GM21423 (cell line): ENCODE measurements around the gene SIGLEC15.
A peak's percentile ranks its signal among the peaks of the same experiment; 100 is the strongest.
"Not testable (repeated sequence)": the region's sequence is repeated elsewhere in the genome, so short reads cannot be mapped to it uniquely, and the experiment has no call there.

Experiments used
- ATAC-seq: cut with Tn5 transposase; IDR thresholded peaks from one replicate; pipeline ENCODE4 v1.9.1; 2021; ENCODE audit warnings: mild to moderate bottlenecking, moderate library complexity; ENCODE audit not compliant: unreplicated experiment

The SIGLEC15 gene, protein sequence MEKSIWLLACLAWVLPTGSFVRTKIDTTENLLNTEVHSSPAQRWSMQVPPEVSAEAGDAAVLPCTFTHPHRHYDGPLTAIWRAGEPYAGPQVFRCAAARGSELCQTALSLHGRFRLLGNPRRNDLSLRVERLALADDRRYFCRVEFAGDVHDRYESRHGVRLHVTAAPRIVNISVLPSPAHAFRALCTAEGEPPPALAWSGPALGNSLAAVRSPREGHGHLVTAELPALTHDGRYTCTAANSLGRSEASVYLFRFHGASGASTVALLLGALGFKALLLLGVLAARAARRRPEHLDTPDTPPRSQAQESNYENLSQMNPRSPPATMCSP

DNA sequence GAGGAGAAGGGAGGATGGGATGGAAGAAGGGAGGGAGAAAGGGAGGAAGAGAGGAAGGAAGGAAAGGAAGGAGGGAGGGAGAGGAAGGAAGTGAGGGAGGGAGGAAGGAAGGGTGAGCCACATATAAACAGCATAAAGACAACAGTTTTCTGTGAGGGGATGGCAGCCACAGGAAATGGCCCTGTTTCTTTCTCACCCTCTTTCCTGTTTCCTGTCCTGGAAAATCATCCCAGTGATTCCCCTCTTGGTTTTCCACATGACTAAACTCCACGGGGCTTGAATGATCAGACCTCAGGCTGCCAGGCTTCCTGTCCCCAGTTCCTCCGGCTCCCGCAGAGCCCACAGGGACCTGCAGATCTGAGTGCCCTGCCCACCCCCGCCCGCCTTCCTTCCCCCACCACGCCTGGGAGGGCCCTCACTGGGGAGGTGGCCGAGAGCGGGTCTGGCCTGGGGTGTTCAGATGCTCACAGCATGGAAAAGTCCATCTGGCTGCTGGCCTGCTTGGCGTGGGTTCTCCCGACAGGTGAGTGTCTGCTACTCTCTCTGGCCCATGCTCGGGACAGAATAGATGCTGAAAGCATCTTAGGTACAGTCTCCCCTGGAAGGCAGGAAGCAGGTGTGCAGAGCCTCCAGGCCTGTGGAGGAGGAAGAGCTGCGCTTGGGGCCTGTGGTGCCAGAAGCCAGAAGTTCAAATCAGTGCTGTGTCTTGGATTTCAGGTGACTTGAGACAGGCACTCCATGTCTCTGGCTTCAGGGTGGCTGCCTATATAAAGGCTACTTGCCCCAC, at the start of gene SIGLEC15:
Gene SIGLEC15 (plus strand): TSS at position 418 of the 787 bp plus-strand sequence. CDS start 54 bp downstream, at position 472.
- peak; percentile 28 for ATAC-seq

DNA sequence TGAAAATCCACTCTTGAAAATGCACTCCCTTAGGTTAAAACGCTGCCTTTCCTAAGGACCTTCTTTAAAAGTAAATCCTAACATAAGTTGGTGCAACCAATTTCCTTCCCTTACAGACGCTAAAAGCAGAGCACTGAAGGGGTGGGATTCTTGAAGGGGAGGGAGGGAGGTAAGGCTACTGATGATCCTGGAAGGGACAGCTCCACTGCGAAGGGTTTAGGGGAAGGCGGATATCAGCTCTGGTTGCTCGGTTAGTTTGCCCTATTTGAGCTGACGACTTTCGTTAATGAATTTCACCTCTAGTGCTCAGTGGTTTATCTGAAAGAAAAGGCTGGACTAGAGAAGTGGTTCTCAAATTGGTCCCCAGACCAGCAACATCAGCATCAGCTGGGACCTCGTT, 49.7 kb upstream of the SIGLEC15 start:
- no peak for ATAC-seq

DNA sequence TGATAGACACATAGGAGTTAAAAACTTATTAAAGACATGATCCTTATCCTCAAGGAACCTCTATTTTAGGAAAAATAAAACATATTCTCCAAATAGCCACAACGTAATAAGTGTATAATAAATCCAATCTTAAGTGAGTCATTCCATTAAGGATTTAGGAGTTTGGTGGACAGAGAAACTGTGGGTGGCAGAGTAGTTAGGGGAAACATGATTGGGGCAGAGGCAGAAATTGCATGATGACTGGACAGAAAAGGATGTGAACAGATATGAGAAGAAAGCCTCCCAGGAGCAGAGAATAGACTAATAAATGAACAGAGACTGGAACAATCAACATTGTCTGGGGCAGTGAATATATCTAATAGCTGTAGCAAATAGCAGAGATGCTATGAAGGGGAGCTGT, 48.1 kb upstream of the SIGLEC15 start:
- no peak for ATAC-seq

DNA sequence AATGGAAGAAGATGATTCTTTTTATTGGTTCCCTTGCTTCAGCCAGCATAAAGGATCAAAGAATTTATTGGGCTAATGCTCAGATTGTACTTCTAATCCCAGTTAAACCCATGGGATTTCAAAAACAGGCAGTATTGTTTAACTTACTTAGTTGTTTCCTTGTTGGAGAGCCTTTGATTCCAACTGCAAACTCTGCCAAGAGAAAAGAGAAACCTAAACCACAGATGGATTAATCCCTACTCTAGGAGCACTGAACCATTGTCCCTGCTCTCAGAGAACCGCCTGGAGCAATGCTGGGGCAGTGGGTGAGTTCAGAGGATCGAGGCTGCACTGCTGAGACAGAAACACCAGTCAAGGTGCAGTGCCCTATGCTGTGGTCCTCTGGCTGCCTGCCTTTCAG, 44.9 kb upstream of the SIGLEC15 start:
- no peak for ATAC-seq

DNA sequence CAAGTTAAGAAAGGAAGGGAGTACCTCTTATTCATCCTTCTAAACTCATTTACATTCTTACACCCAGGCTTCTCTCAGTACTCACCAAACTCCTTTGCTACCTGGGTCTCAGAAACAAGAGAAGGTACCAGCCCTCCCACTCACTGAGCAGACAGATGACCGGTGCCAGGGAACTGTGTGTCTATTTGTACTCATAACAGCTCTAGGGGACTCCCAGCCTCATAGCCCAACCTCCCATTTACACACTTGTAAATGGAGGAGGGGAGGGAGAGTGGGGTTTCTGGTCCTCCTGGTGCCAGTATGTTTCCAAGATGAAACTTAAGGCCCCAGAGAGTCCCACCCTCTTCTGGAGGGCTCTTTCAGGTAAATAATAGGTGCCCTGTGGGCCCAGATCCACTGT, 42.8 kb upstream of the SIGLEC15 start:
- no peak for ATAC-seq

DNA sequence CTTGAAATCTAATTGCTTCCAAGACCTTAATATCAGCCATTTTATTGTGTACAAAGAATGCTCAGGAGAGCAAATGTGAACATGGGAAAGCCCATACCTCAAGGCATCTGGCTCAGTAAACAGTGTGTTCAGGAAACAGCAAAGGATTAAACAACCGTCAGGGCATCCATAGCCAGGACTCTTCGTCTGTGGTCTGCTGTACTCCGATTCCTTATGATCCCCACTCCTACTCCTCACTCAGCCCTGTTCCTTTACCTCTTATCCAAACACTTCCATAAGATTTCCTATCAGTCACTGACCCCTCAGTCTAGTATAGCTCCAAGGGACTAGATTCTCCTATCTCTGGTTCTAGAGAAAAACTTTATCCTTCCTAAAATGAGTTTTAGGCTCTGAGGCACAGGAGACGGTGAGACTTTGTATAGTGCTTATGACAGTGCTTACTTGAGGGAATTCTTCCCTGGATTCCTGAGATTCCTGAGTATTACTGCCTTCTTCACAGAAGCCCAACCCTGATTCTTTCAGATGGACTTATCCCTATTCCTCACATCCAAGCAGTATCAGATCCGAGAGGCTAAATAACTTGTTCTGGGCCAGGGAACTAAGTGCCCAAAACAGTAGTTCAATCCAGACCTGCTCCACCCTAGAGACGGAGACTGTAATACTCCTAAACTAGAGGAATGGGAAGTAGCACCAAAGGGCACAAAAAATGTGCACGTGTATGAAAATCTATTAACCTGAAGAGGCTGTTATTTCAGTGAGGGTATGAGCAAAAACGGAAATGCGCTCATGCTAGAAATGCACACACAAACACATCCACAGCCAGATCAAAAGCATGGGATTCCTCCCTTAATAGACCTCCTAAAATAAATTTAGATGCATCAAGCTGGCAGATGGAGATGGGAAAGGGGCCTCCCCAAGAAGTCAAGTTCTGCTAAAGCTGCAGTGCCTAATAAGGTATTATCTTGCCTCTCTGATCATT, 42.1 kb upstream of the SIGLEC15 start:
- ATAC-seq: no peak

DNA sequence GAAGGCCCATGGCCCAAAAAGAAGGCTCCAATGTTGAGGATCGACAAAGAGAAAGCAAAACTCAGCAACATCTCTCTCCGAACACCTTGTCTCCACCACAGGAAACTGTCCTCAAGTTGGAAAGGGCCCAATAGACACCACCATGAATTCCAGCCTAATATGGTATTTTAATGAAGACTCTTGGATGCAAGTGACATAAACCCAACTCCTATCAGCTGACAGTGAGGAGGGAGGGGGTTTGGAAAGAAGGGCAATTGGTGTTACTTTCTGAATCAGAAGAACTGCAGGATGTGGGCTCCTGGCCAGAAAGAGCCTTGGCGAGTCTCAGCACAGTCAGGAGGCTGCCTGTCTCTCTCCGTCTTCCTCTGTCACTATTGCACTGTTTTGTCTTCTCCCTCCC, 40.3 kb upstream of the SIGLEC15 start:
- peak; percentile 59 for ATAC-seq

DNA sequence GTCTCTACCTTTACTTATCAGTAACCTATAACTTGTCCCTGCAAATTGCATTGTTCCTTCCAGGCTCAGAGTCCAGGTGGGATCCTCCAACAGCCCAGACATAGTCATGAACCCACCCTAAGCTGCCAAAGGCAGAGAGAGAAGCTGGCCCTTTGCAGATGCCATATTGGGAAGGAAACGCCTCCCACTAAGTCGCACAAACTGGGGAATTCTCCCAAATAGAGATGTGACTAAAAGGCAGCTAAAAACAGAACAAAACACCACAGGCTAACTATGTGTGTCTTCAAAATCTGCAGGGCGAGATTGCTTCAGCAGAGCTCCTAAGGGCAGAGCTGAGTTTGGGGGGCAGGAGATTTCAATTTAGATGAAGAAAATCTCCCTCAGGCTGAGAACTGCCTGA, 38.5 kb upstream of the SIGLEC15 start:
- ATAC-seq: no peak

DNA sequence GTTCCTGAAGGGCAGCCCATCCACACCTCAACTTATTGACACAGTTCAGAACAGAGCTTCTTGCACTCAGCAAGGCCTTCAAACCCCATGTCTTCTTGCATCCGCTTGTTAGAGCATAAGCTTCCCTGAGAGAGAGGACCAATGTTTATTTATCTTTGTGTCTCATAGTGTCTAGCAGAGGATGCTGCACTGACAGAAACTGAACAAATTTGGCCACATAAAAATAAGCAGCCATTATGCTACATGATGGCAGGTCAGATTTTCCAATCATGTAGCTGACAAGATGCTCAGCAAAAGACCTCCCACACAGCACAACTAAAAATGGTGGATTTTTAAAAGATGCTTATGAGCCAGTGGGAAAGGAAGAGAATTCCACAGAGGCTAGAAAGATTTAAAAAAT, 38.1 kb upstream of the SIGLEC15 start:
- no peak for ATAC-seq

DNA sequence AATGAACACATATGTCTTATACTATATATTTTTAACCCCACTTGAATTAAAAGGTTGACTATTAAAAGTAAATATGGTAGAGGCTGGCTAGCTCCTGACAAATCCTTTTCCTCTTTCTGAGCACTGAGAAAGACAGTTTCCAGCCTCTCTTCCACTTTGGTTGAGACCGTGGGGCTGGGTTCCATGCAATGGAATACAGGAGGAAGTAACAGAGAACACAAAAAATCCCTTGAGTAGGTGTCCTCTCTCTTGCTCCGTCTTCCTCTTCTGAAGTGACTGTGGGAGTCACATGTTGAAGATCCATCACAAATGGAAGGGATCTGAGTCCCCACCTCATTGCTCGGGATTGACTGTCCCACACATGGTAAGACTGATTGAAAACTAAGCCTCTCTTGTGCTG, 36.6 kb upstream of the SIGLEC15 start:
- ATAC-seq: no peak

DNA sequence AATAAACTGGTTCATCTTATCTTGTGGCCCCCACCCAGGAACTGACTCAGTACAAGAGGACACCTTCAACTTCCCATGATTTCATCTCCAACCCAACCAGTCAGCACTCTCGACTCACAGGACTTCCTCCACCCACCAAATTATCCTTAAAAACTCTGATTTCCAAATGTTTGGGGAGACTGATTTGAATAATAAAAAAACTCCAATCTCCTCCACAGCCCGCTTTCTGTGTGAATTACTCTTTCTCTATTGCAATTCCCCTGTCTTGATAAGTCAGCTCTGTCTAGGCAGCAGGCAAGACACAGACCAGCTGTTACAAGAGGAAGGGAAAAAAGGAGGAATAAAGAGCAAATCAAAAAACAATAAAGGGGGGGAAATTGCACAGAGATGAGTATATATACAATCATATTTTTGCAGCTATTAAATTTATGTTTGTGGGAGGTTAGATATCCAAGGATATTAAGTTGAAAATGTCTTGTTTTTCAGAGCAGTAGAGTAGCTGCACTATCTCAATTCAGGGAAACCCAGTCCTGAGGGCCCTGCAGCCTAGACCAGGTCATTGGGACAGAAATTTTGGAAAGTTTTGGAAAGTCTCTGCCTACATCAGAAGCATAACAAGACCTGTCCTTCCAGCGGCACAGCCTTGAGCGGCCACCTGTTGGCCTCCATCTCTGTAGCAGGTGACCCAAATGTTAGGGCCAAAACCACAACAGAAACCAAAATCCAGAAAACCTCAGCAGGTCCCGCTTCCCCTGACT, 32.8 kb upstream of the SIGLEC15 start:
- no peak for ATAC-seq

DNA sequence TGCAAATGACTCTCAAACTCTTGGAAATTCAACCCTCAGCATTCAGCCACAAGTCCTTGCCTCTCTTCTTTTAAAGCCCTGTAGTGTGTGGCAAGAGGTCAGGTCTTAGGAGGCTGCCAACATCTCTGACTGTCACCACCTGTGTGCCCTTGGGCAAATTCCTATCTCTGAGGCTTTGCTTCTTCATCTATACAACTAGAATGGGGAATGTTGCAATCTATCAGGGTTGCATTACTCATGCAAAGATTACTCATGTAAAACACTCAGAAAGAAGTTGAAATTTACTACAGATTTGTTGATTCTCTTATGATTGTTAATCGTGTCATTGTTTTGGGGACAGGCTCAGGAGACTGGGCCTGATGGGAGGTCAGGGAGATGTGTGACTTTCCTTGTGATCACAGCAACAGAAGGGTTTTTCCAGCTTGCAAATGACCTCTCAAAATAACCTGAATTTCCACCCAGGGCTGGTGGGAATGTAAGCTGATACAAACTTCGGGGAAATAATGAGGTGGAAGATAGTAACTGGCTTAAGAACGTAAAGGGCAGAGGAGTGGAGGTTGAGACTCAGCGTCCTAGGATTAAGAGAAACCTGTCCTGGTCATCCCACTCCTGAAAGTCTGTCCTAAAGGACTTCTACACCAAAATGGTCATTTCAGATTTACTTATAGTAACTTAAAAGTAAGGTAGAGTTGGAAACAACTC, 32.1 kb upstream of the SIGLEC15 start:
- no peak for ATAC-seq

DNA sequence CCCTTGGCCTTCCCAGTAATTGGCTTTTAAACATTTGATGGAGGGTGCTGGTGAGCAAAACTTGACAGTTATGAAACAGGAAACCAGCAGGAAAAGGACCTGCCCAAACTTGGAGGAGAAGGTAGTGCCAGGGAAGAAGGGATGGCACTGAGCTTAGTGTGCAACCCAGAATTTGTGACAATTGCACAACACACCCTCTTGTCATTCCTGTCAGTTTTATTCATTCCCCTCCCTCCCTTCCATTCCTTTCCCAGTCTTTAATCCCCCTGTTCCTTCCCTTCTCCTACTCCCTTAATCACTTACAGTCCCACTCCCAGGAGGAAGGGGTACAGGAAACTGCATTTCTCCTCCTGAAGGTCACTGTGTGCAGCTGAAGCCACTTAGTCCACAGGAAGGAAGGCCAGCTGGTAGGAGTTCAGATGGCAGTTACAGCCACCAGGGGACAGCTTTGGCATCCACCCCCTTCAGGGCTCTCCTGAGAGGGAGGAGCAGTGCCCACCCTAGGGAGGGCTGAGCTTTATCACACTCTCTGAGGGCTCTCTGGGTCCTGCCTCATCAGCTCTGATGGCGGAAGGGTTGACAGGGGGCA, 24.0 kb upstream of the SIGLEC15 start:
- no peak for ATAC-seq

DNA sequence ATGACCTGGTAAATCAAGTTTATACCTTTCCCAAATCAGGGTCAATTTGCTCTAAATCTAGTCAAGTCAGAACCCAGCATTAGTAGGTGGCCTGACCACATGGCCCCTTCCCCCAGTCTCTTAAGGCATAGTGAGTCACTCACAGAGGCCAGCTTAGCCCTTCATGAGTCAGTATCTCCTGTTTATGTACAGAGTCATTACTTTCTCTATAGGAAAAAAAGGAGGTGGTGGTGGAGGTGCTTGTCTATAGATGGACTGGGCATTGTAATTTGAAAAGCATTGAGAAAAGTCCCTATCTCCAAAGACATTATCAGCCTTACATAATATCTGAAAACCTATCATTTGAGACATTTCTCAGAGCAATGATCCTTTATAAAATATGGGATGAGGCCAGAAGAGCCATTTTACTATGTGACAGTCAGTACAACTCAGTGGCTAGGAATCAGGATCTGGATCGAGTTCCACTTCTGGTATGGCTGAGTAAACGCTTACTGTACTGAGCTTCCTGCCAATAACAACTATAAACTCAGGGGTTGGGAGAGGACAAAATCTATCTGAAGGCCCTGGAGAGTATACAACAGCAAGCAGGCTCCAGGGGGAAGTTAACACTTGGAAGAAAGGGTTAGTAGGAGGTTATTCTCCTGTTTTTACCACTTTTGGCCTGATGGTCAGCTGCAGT, 22.5 kb upstream of the SIGLEC15 start:
- no peak for ATAC-seq

DNA sequence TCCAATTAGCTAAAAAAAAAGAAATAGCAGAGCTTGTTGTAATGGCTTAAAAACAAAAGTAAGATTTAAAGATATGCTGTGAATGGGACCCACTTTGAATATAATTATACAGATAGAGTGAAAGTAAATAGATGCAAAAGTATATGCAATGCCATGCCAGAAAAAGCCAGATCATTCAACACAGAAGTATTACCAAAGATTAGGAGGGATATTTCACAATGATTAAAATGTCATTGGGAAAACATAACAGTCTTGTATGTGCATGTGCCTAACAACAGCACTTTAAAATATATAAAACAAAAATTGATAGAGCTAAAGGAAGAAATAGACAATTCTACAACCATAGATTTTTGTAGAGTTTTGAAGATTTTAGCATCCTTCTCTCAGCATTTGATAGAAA, 19.9 kb upstream of the SIGLEC15 start:
- ATAC-seq: no peak

DNA sequence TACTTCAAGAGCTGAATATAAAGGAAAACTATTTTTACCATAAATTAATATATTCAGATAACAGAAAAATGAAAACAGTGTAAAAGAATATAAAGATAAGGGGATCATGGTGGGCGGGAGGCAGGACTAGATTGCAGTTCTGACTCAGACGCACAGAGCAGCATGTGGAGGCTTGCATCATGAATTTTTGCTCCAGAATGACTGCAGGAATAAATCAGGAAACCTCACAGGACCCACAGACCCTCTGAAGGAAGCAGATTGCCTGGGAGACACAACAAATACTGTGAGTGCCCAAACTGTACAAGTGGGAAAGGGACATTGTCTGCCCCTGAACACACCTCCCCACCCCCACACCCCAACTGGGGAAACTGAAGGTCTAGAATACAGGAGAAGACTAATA, 19.2 kb upstream of the SIGLEC15 start:
- no peak for ATAC-seq

DNA sequence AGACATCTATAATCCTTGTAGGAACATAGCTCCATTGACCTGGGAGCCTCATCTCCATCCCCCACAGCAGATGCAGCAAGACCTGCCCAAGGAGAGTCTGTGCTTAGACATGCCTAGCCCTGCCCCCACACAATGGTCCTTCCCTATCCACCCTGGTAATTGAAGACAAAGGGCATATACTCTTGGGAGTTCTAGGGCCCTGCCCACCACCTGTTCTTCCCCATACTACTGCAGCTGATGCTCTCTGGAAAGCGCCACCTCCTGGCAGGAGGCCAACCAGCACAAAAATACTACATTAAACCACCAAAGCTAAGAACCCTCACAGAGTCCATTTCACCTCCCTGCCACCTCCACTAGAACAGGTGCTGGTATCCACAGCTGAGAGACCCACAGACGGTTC, 18.3 kb upstream of the SIGLEC15 start:
- ATAC-seq: not testable (repeated sequence)

DNA sequence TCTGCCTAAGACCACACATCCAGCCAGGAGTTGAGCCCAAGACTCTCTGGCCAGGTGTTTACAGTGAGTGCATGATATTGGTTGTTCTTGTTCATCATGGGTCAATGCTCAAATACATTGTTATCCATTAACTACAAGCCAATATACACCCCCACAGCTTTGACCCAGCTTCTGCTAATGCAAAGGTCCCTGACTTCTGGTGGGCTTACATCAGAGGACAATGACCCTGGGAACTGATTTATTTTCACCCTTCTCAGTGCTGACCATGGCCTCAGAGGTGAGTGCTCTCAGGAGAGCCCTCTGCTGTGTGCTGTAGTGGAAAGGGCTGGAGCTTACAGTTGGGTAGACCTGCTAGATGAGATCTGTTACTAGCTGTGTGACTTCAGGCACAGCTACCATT, 10.7 kb upstream of the SIGLEC15 start:
- not testable (repeated sequence) for ATAC-seq

DNA sequence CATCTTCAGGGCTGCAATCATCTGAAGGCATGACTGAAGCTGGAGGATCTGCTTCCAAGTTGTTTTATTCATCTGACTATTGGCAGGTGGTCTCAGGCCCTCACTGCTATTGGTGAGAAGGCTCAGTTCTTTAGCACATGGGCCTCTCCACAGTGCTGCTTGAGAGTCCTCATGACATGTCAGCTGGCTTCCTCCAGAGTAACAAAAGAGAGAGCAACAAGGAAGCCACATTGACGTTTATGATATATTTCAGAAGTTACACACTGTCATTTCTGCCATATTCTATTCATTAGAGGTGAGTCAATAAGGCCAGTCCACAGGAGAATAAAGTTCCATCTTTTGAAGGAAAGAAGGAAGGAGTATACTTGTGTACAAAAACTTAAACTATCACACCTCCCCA, 7.9 kb upstream of the SIGLEC15 start:
- no peak for ATAC-seq
